Mesothelial cell of epicardium (in vitro differentiated cells): Measurements from ENCODE around the gene TOM1L1. TPM values are rescaled to one million over a fixed set of nuclear protein-coding genes. Genes with fewer than 3 reads are reported as not detected.

Experiments
- DNase-seq, 2 experiments: peaks; one replicate each; pipeline ENCODE4 v3.0.0; 2021; ENCODE audit warnings: low spot score in 2 of 2; ENCODE audit not compliant: unreplicated experiment in 2 of 2
- H3K27ac Mint-ChIP-seq: 2 replicates; pipeline ENCODE4 v1.8.0; 2021; ENCODE audit warnings: mixed read lengths
- H3K27me3 Mint-ChIP-seq: 2 replicates; pipeline ENCODE4 v1.8.0; 2021; ENCODE audit warnings: low read depth, mixed read lengths
- H3K36me3 Mint-ChIP-seq: 2 replicates; pipeline ENCODE4 v1.8.0; 2021; ENCODE audit warnings: mixed read lengths
- H3K4me1 Mint-ChIP-seq: 2 replicates; pipeline ENCODE4 v1.8.0; 2021; ENCODE audit warnings: mixed read lengths
- H3K4me3 Mint-ChIP-seq: 2 replicates; pipeline ENCODE4 v1.8.0; 2021; ENCODE audit warnings: mild to moderate bottlenecking, moderate library complexity, mixed read lengths
- H3K9me3 Mint-ChIP-seq: 2 replicates; pipeline ENCODE4 v1.8.0; 2021; ENCODE audit warnings: mixed read lengths
- total RNA-seq: library from RNA; stranded (reverse); gene quantifications from 3 replicates; pipeline ENCODE4 v1.2.1, GENCODE V29; 2021
- TF ChIP-seq, protein P1 (sequence below): fragments of 200-600 bp; sonication (generic); IDR thresholded peaks from one replicate; pipeline ENCODE4 v1.5.0; 2021; ENCODE audit warnings: antibody characterized with exemption; ENCODE audit not compliant: unreplicated experiment

The TOM1L1 gene
- total RNA-seq, 1 donor from 2014 or later = 47.8 TPM

DNA sequence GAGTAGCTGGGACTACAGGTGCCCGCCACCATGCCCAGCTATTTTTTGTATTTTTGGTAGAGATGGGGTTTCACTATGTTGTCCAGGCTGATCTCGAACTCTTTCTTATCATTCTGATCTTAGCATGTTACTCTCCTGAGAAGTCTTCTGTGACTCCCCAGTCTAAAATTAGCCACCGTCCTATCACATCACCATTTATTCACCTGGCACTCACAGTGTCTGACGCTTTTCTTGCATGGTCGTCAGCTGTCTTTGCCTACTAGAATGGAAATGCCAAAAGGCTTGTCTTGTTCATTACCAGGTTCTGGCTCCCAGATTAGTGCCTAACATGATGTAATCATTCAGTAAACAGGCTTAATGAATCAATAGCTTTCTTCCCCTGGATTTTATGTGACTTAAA is 23.8 kb downstream of the TOM1L1 start:
- Mint-ChIP-seq H3K27me3 (no peaks in the 10 kb centered on the region), H3K27ac (no peak overlapping the region), H3K9me3 (no peaks in the 10 kb centered on the region), H3K4me3 (no peak overlapping the region), H3K36me3 (peaks cover 32% of the 10 kb centered on the region), H3K4me1 (peaks cover 15% of the 10 kb centered on the region)
- no peak for DNase-seq
- TF ChIP-seq, protein P1, sequence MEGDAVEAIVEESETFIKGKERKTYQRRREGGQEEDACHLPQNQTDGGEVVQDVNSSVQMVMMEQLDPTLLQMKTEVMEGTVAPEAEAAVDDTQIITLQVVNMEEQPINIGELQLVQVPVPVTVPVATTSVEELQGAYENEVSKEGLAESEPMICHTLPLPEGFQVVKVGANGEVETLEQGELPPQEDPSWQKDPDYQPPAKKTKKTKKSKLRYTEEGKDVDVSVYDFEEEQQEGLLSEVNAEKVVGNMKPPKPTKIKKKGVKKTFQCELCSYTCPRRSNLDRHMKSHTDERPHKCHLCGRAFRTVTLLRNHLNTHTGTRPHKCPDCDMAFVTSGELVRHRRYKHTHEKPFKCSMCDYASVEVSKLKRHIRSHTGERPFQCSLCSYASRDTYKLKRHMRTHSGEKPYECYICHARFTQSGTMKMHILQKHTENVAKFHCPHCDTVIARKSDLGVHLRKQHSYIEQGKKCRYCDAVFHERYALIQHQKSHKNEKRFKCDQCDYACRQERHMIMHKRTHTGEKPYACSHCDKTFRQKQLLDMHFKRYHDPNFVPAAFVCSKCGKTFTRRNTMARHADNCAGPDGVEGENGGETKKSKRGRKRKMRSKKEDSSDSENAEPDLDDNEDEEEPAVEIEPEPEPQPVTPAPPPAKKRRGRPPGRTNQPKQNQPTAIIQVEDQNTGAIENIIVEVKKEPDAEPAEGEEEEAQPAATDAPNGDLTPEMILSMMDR = no peak

DNA sequence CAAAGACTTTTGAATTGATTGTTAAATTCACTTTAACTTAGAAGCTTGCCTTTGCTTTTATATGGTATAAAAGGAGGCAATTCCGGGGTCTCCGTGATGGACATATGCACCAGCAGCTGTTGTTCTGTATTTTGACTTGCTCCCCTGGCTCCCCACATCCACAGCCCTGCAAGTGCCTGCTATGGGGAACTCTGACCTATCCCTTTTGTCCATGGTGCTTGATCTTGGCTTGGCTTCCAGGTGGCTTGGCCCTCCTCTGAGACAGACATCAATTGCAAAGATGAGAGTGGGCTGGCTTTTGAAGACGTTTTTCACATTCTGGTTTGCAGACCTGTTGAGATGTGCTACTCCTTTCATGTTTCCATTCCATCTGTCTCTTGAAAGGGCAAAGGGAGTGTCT is 26.9 kb downstream of the TOM1L1 start:
- H3K27me3 Mint-ChIP-seq = no peaks in the 10 kb centered on the region
- DNase-seq = no peak
- TF ChIP-seq, protein P1 = no peak
- H3K9me3 Mint-ChIP-seq = no peaks in the 10 kb centered on the region
- peaks cover 15% of the 10 kb centered on the region for H3K4me1 Mint-ChIP-seq
- H3K36me3 Mint-ChIP-seq = peaks cover 43% of the 10 kb centered on the region
- H3K27ac Mint-ChIP-seq = no peak overlapping the region
- no peak overlapping the region for H3K4me3 Mint-ChIP-seq

DNA sequence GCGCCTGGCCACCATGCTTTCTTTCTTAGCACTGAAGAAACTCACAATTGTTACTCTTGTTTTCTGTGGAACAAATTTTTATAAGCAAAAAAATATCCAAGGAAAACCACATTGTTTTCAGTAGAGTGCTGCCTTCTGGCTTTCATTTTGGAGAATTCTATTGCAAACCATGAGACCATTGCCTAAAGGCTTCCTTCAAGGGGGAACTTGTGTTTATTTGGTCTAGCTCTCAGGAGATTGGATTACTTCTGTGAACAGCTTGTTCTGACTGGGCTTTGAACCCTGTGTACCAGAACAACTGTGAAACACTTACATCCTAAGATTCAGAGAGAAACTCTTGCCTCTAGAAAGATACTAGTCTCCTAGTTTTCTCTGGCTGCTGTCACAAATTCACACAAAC is 32.1 kb downstream of the TOM1L1 start:
- H3K9me3 Mint-ChIP-seq = no peaks in the 10 kb centered on the region
- H3K4me1 Mint-ChIP-seq = peaks cover 12% of the 10 kb centered on the region
- no peak for DNase-seq
- TF ChIP-seq, protein P1 = no peak
- H3K36me3 Mint-ChIP-seq = peaks cover 31% of the 10 kb centered on the region
- H3K4me3 Mint-ChIP-seq = no peak overlapping the region
- H3K27ac Mint-ChIP-seq = no peak overlapping the region
- no peaks in the 10 kb centered on the region for H3K27me3 Mint-ChIP-seq

DNA sequence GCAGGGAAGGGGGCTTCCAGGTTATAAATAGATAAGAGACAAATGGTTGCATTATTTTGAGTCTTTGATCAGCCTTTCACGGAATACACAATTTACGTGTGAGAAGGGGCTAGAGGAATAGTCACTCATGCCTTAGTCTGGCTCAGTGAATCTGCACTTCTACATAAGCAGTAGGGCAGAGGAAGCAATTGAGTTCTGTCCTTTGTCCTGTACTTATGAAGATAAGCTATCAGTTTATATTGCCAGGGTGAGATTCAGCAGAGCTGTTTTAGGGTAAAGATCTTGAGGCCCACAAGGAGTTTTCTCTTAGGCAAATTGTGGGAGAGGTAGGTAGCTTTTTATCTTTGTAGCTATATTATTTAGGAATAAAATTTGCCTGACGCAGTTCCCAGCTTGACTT is 33.3 kb downstream of the TOM1L1 start:
- H3K27ac Mint-ChIP-seq = no peak overlapping the region

DNA sequence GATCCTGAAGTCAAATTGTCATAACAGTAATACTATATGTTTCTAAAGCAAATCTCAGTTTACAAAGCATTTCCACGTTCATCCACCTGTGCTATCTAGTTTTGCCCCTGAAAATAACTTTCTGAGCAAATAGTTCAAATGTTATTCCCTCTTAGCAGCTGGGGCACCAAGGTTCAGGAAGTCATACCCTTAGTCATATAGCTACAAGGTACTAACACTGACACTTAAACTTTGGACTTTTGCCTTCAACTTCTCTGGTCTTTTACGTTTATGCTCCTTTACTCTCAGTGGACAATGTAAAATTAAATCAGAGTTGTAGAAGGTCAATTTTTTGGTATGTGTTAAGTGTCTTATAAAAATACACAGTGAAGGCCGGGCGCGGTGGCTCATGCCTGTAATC is 34.8 kb downstream of the TOM1L1 start:
- H3K4me1 Mint-ChIP-seq = no peaks in the 10 kb centered on the region
- TF ChIP-seq, protein P1 = no peak
- H3K4me3 Mint-ChIP-seq = no peak overlapping the region
- no peak overlapping the region for H3K27ac Mint-ChIP-seq
- H3K27me3 Mint-ChIP-seq = no peaks in the 10 kb centered on the region
- peaks cover 26% of the 10 kb centered on the region for H3K36me3 Mint-ChIP-seq
- no peaks in the 10 kb centered on the region for H3K9me3 Mint-ChIP-seq
- DNase-seq = no peak

More for the DNA sequence above, 33.3 kb downstream of the TOM1L1 start:
- Mint-ChIP-seq H3K4me3 (no peak overlapping the region), H3K4me1 (peaks cover 3% of the 10 kb centered on the region), H3K27me3 (no peaks in the 10 kb centered on the region), H3K9me3 (no peaks in the 10 kb centered on the region), H3K36me3 (peaks cover 29% of the 10 kb centered on the region)
- no peak for DNase-seq
- TF ChIP-seq, protein P1 = no peak

DNA sequence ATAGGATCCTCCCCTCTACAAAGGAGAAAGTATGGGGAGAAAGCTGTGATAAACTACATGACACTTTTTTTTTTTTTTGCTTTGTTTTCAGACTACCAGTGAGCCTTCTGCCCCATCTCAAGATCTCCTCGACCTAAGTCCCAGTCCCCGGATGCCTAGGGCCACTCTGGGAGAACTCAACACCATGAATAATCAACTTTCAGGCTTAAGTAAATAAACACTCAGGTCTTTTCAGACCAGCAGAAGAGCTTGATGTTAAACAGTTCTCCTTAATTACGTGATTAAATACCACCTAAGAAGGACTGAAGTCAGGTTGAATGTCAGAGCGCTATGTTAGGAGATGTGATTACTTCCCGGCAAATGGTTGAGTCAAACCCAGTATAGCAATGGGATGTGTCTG is 36.4 kb downstream of the TOM1L1 start:
- no peaks in the 10 kb centered on the region for H3K9me3 Mint-ChIP-seq
- H3K4me3 Mint-ChIP-seq = no peak overlapping the region
- no peaks in the 10 kb centered on the region for H3K27me3 Mint-ChIP-seq
- H3K27ac Mint-ChIP-seq = no peak overlapping the region
- TF ChIP-seq, protein P1 = no peak
- H3K36me3 Mint-ChIP-seq = peaks cover 28% of the 10 kb centered on the region
- DNase-seq = no peak
- no peaks in the 10 kb centered on the region for H3K4me1 Mint-ChIP-seq
